Activated CD8-positive, alpha-beta T cell treated with anti-CD3 and anti-CD28 coated beads, Interleukin-2, amount 10 ng/mL, durations not matched to agents 7 days and 5 days (primary cell): ENCODE data around the gene DISP2. TPM values are rescaled to one million over a fixed set of nuclear protein-coding genes. Genes with fewer than 3 reads are reported as not detected.

ENCODE experiments used
- ATAC-seq: fragments of 150-1000 bp; cut with Tn5 transposase; one replicate; pipeline ENCODE4 v1.10.0; 2021; ENCODE audit warnings: moderate library complexity
- CTCF ChIA-PET: fragments of 350-600 bp; sonication (Branson Sonifier 250); formaldehyde crosslinking; loops from one replicate; lab custom pipeline; 2021; ENCODE audit warnings: antibody characterized with exemption; lab: Charles Lee
- POLR2A ChIA-PET: fragments of 350-600 bp; sonication (Branson Sonifier 250); formaldehyde crosslinking; loops from one replicate; lab custom pipeline; 2021; ENCODE audit warnings: antibody characterized with exemption; lab: Charles Lee
- DNase-seq: peaks from one replicate; pipeline ENCODE4 v3.0.0-alpha.2; 2020
- H3K27ac Mint-ChIP-seq: one replicate; pipeline ENCODE4 v1.8.0; 2021; ENCODE audit warnings: mild to moderate bottlenecking, mixed read lengths
- H3K27me3 Mint-ChIP-seq: one replicate; pipeline ENCODE4 v1.8.0; 2021; ENCODE audit warnings: low read depth, mixed read lengths
- H3K36me3 Mint-ChIP-seq: one replicate; pipeline ENCODE4 v1.8.0; 2021; ENCODE audit warnings: low read depth, mixed read lengths
- H3K4me1 Mint-ChIP-seq: one replicate; pipeline ENCODE4 v1.8.0; 2021; ENCODE audit warnings: low read depth, mixed read lengths
- H3K4me3 Mint-ChIP-seq: one replicate; pipeline ENCODE4 v1.8.0; 2021; ENCODE audit warnings: mild to moderate bottlenecking, mixed read lengths
- H3K9me3 Mint-ChIP-seq: one replicate; pipeline ENCODE4 v1.8.0; 2022; ENCODE audit warnings: mixed read lengths; ENCODE audit not compliant: insufficient read depth
- total RNA-seq, 2 experiments: library from RNA; stranded (reverse); gene quantifications; one replicate each; pipeline ENCODE4 v1.2.3, GENCODE V29; 2021

DISP2 gene
- total RNA-seq, 2 experiments from 2014 or later = 0.82 to 2.6 TPM

GRCh38 chr15:40372981-40373380 is 15.0 kb downstream of the DISP2 start:
- CTCF ChIA-PET = interaction anchor here (1.9 to 8.4 kb wide), 3 partner anchors 9 to 49 kb away, joined by 8 to 109 read pairs (median 11); partner anchors contain the start of gene KNSTRN
- Mint-ChIP-seq H3K9me3 (no peaks in the 10 kb centered on the region), H3K4me1 (peaks cover 8% of the 10 kb centered on the region), H3K36me3 (no peaks in the 10 kb centered on the region), H3K27ac (no peak overlapping the region), H3K27me3 (peaks cover 15% of the 10 kb centered on the region), H3K4me3 (no peak overlapping the region)
- ATAC-seq (no peak), DNase-seq (no peak)
- POLR2A ChIA-PET = no interaction called here

- no peak overlapping the region for H3K4me3 Mint-ChIP-seq
- no peaks in the 10 kb centered on the region for H3K36me3 Mint-ChIP-seq
- ATAC-seq (no peak), DNase-seq (no peak)
- H3K27ac Mint-ChIP-seq = no peak overlapping the region
- peaks cover 2% of the 10 kb centered on the region for H3K4me1 Mint-ChIP-seq
- H3K27me3 Mint-ChIP-seq = peaks cover 16% of the 10 kb centered on the region
- no peaks in the 10 kb centered on the region for H3K9me3 Mint-ChIP-seq
- CTCF ChIA-PET = interaction anchor here (1.0 to 3.2 kb wide), 2 partner anchors 9 to 34 kb away, joined by 6 to 15 read pairs; no protein-coding TSS in a partner anchor
- POLR2A ChIA-PET = no interaction called here
Measured at GRCh38 chr15:40377606-40378005, 19.6 kb downstream of the DISP2 start.

- no peaks in the 10 kb centered on the region for H3K9me3 Mint-ChIP-seq
- H3K27me3 Mint-ChIP-seq = peaks cover 16% of the 10 kb centered on the region
- peaks cover 10% of the 10 kb centered on the region for H3K36me3 Mint-ChIP-seq
- no peak overlapping the region for H3K4me3 Mint-ChIP-seq
- CTCF ChIA-PET = interaction anchor here (6.5 kb wide), 1 partner anchor 11 kb away, joined by 35 read pairs; no protein-coding TSS in a partner anchor
- DNase-seq (no peak), ATAC-seq (no peak)
- H3K4me1 Mint-ChIP-seq = peaks cover 14% of the 10 kb centered on the region
- POLR2A ChIA-PET = no interaction called here
- H3K27ac Mint-ChIP-seq = no peak overlapping the region
Measured at GRCh38 chr15:40379374-40379773, 21.4 kb downstream of the DISP2 start.

GRCh38 chr15:40379853-40380252 is 21.8 kb downstream of the DISP2 start:
- ChIA-PET CTCF (interaction anchor here (0.6 to 6.5 kb wide), 2 partner anchors 12 to 64 kb away, joined by 3 to 35 read pairs; no protein-coding TSS in a partner anchor), POLR2A (no interaction called here)
- peaks cover 19% of the 10 kb centered on the region for H3K4me1 Mint-ChIP-seq
- no peak overlapping the region for H3K27ac Mint-ChIP-seq
- H3K9me3 Mint-ChIP-seq = no peaks in the 10 kb centered on the region
- peaks cover 16% of the 10 kb centered on the region for H3K27me3 Mint-ChIP-seq
- H3K36me3 Mint-ChIP-seq = peaks cover 14% of the 10 kb centered on the region
- H3K4me3 Mint-ChIP-seq = no peak overlapping the region
- ATAC-seq (no peak), DNase-seq (no peak)

GRCh38 chr15:40380636-40381035 is 22.6 kb downstream of the DISP2 start:
- POLR2A ChIA-PET = no interaction called here
- Mint-ChIP-seq H3K4me1 (peaks cover 25% of the 10 kb centered on the region), H3K36me3 (peaks cover 20% of the 10 kb centered on the region), H3K27me3 (peaks cover 16% of the 10 kb centered on the region), H3K9me3 (no peaks in the 10 kb centered on the region), H3K4me3 (no peak overlapping the region), H3K27ac (no peak overlapping the region)
- ATAC-seq (no peak), DNase-seq (no peak)
- CTCF ChIA-PET = interaction anchor here (2.4 to 6.5 kb wide), 2 partner anchors 8 to 13 kb away, joined by 8 to 35 read pairs; no protein-coding TSS in a partner anchor

- POLR2A ChIA-PET = interaction anchor here (0.6 to 2.2 kb wide), 7 partner anchors 10 to 32 kb away, joined by 3 to 14 read pairs (median 5); no protein-coding TSS in a partner anchor
- Mint-ChIP-seq H3K36me3 (peaks cover 30% of the 10 kb centered on the region), H3K27ac (no peak overlapping the region), H3K9me3 (no peaks in the 10 kb centered on the region), H3K4me1 (peaks cover 25% of the 10 kb centered on the region), H3K27me3 (peaks cover 16% of the 10 kb centered on the region), H3K4me3 (no peak overlapping the region)
- DNase-seq (no peak), ATAC-seq (no peak)
- CTCF ChIA-PET = interaction anchor here (0.6 to 6.5 kb wide), 9 partner anchors 10 to 587 kb away, joined by 3 to 35 read pairs (median 5); partner anchors contain the start of gene IVD
Measured at GRCh38 chr15:40381818-40382529, 24.0 kb downstream of the DISP2 start.

GRCh38 chr15:40382580-40383456 is 24.8 kb downstream of the DISP2 start, which contains the start of gene KNSTRN:
Gene KNSTRN (plus strand): TSS chr15:40382721. CDS start chr15:40382836, 115 bp downstream.
- Mint-ChIP-seq H3K9me3 (no peaks in the 10 kb centered on the region), H3K4me3 (peak within 1 kb of the TSS; percentile 92), H3K27ac (peak within 1 kb of the TSS; percentile 84), H3K27me3 (peaks cover 9% of the 10 kb centered on the region), H3K4me1 (peaks cover 25% of the 10 kb centered on the region), H3K36me3 (peaks cover 39% of the 10 kb centered on the region)
- CTCF ChIA-PET = interaction anchor here (1.0 to 6.5 kb wide), 8 partner anchors 11 to 165 kb away, joined by 3 to 35 read pairs (median 6); partner anchors contain the start of gene IVD
- DNase-seq = peak; percentile 96
- peak; percentile 99 for ATAC-seq
- POLR2A ChIA-PET = interaction anchor here (0.6 to 2.2 kb wide), 9 partner anchors 9 to 166 kb away, joined by 3 to 14 read pairs (median 3); no protein-coding TSS in a partner anchor

- ChIA-PET CTCF (interaction anchor here (1.1 to 2.1 kb wide), 5 partner anchors 11 to 48 kb away, joined by 3 to 6 read pairs (median 5); partner anchors contain the start of gene IVD), POLR2A (interaction anchor here (0.9 kb wide), 1 partner anchor 16 kb away, joined by 3 read pairs; no protein-coding TSS in a partner anchor)
- H3K4me3 Mint-ChIP-seq = no peak overlapping the region
- DNase-seq = no peak
- H3K4me1 Mint-ChIP-seq = peaks cover 25% of the 10 kb centered on the region
- H3K27me3 Mint-ChIP-seq = no peaks in the 10 kb centered on the region
- no peaks in the 10 kb centered on the region for H3K9me3 Mint-ChIP-seq
- ATAC-seq = no peak
- H3K27ac Mint-ChIP-seq = no peak overlapping the region
- H3K36me3 Mint-ChIP-seq = peaks cover 66% of the 10 kb centered on the region
Measured at GRCh38 chr15:40386480-40386879, 28.5 kb downstream of the DISP2 start.

- CTCF ChIA-PET = interaction anchor here (0.7 to 1.6 kb wide), 4 partner anchors 9 to 45 kb away, joined by 3 to 6 read pairs (median 4); no protein-coding TSS in a partner anchor
- DNase-seq = no peak
- no peak for ATAC-seq
- Mint-ChIP-seq H3K27ac (no peak overlapping the region), H3K27me3 (no peaks in the 10 kb centered on the region), H3K4me3 (no peak overlapping the region), H3K4me1 (peaks cover 13% of the 10 kb centered on the region), H3K9me3 (no peaks in the 10 kb centered on the region), H3K36me3 (peaks cover 79% of the 10 kb centered on the region)
- POLR2A ChIA-PET = no interaction called here
Measured at GRCh38 chr15:40388941-40389823, 31.2 kb downstream of the DISP2 start.

- no peak overlapping the region for H3K4me3 Mint-ChIP-seq
- H3K27me3 Mint-ChIP-seq = no peaks in the 10 kb centered on the region
- peaks cover 76% of the 10 kb centered on the region for H3K36me3 Mint-ChIP-seq
- H3K9me3 Mint-ChIP-seq = no peaks in the 10 kb centered on the region
- ChIA-PET CTCF (interaction anchor here (0.7 to 1.6 kb wide), 4 partner anchors 8 to 46 kb away, joined by 3 to 6 read pairs (median 4); no protein-coding TSS in a partner anchor), POLR2A (interaction anchor here (0.7 kb wide), 1 partner anchor 423 kb away, joined by 3 read pairs; no protein-coding TSS in a partner anchor)
- peaks cover 5% of the 10 kb centered on the region for H3K4me1 Mint-ChIP-seq
- DNase-seq (no peak), ATAC-seq (no peak)
- H3K27ac Mint-ChIP-seq = peak overlapping the region; percentile 5
Measured at GRCh38 chr15:40389824-40390595, 32.0 kb downstream of the DISP2 start.
